Right lobe of liver (tissue), 6 donors: ENCODE results near the gene CCDC83. TPM values are rescaled to one million over a fixed set of nuclear protein-coding genes. Genes with fewer than 3 reads are reported as not detected.
A peak's percentile ranks its signal among the peaks of the same experiment; 100 is the strongest.
"Not testable (repeated sequence)": the region's sequence is repeated elsewhere in the genome, so short reads cannot be mapped to it uniquely, and the experiment has no call there.

ENCODE experiments used
- ATAC-seq, 4 donors: fragments of 200-7000 bp; cut with Tn5 transposase; one replicate each; pipeline ENCODE4 v1.9.1; 2020; ENCODE audit warnings: mild to moderate bottlenecking in 4 of 4, moderate library complexity in 4 of 4
- DNase-seq, 3 donors: peaks; one replicate each; pipeline ENCODE4 v3.0.0-alpha.2; 2020
- H3K27ac ChIP-seq, 3 donors: fragments of 200-600 bp; one replicate each; pipeline ENCODE4 v1.8.0; 2022
- H3K27me3 ChIP-seq, 2 donors: fragments of 200-600 bp; one replicate each; pipeline ENCODE4 v1.8.0; 2022
- H3K36me3 ChIP-seq, 4 donors: fragments of 200-600 bp; sonication (generic) in 1 of 4; one replicate each; pipeline versions ENCODE4 v1.5.1 to v1.8.0; 2017 to 2022; ENCODE audit warnings: control low read depth in 1 of 4
- H3K4me1 ChIP-seq, 4 donors: fragments of 200-600 bp; sonication (generic) in 1 of 4; one replicate each; pipeline versions ENCODE4 v1.5.1 to v1.8.0; 2017 to 2022; ENCODE audit warnings: control low read depth in 1 of 4
- H3K4me3 ChIP-seq, 3 donors: fragments of 200-600 bp; one replicate each; pipeline ENCODE4 v1.8.0; 2022
- H3K9me3 ChIP-seq, 4 donors: fragments of 200-600 bp; sonication (generic) in 1 of 4; one replicate each; pipeline versions ENCODE4 v1.5.1 to v1.8.0; 2017 to 2022; ENCODE audit warnings: control low read depth in 1 of 4
- CTCF ChIP-seq, 4 donors: fragments of 200-600 bp in 3 of 4; fragments of 450-650 bp in 1 of 4; IDR thresholded peaks; one replicate each; pipeline versions ENCODE4 v1.5.1 to v1.8.0; 2016 to 2022; ENCODE audit warnings: antibody characterized with exemption in 4 of 4, mild to moderate bottlenecking in 2 of 4
- POLR2A ChIP-seq: fragments of 450-650 bp; IDR thresholded peaks from one replicate; pipeline ENCODE4 v1.6.1; 2017; ENCODE audit warnings: antibody characterized with exemption, mild to moderate bottlenecking
- WGBS: methylation state at CpG from one replicate; pipeline ENCODE4 v1.1.6; 2018; ENCODE audit warnings: low coverage, low lambda C conversion rate; ENCODE audit not compliant: insufficient coverage; ENCODE audit errors: missing lambda C conversion rate; 5-methylcytosine and 5-hydroxymethylcytosine counted together
- intact Hi-C, 2 donors: fragments of 100-400 bp; cut with DNase I; formaldehyde crosslinking; loops; one replicate each; pipeline versions ENCODE4 v1.11.2 to v1.14.1; 2022
- total RNA-seq, 6 experiments: library from RNA; depleted of rRNA in 2 of 6; stranded (reverse); fragments of >200 nt in 2 of 6; fragmentation: NEBNext Ultra II Directional in 3 of 6; extraction: Animal tissue kit (Norgen Biotek cat#: 25700) in 3 of 6; gene quantifications; one replicate each; pipeline versions ENCODE4 v1.1.0 to v1.2.4, GENCODE V29; 2016 to 2023
- donor health status: DM: no; HTN: yes; CAD: no.
- donor health status: DM: no; HTN: no; CAD: no.
- donor health status: DM: no; HTN: no; CAD: no.
- donor health status: DM: no; HTN: yes; CAD: no.
- donor health status: DM: no; HTN: yes; CAD: no.

The CCDC83 gene
- total RNA-seq, 6 experiments from 2014 or later = not detected

GRCh38 chr11:85918910-85919794, 64.0 kb downstream of the CCDC83 start:
- DNase-seq = no peak
- Histone ChIP-seq H3K4me1 (no peaks in the 10 kb centered on the region), H3K27ac (no peak overlapping the region), H3K36me3 (no peaks in the 10 kb centered on the region), H3K27me3 (no peaks in the 10 kb centered on the region), H3K9me3 (no peaks in the 10 kb centered on the region), H3K4me3 (no peak overlapping the region)
- no peak for ATAC-seq
- 61% methylated on average over 4 of the region's 4 CpGs for WGBS
- intact Hi-C loops = no loop called here
- TF ChIP-seq POLR2A (no peak), CTCF (IDR thresholded peaks at IDR 0.05) (no peak)

- ATAC-seq = no peak
- DNase-seq = no peak
- TF ChIP-seq CTCF (IDR thresholded peaks at IDR 0.05) (no peak), POLR2A (no peak)
- Histone ChIP-seq H3K27ac (no peak overlapping the region), H3K4me1 (peaks cover 0 to 9% (median 3%) of the 10 kb centered on the region in 4 donors), H3K4me3 (no peak overlapping the region), H3K27me3 (no peaks in the 10 kb centered on the region), H3K9me3 (no peaks in the 10 kb centered on the region), H3K36me3 (no peaks in the 10 kb centered on the region)
- intact Hi-C loops = no loop called here
- 100% methylated on average over 1 of the region's 1 CpG for WGBS
Measured at GRCh38 chr11:85922367-85922766, 67.2 kb downstream of the CCDC83 start.

GRCh38 chr11:85923455-85923854, 68.3 kb downstream of the CCDC83 start:
- ATAC-seq = no peak

GRCh38 chr11:85926653-85927214, 71.6 kb downstream of the CCDC83 start:
- H3K4me3 ChIP-seq, H3K36me3 ChIP-seq, H3K27ac ChIP-seq, H3K27me3 ChIP-seq, H3K9me3 ChIP-seq, DNase-seq, intact Hi-C loops: not testable (repeated sequence)
- WGBS = 52% methylated on average over 2 of the region's 2 CpGs
- ATAC-seq = peak in 1 of 4 donors; percentile 30
- H3K4me1 ChIP-seq = peaks cover 0 to 27% (median 4%) of the 10 kb centered on the region in 4 donors

More at GRCh38 chr11:85923455-85923854, 68.3 kb downstream of the CCDC83 start:
- Histone ChIP-seq H3K4me1 (peaks cover 0 to 17% (median 4%) of the 10 kb centered on the region in 4 donors), H3K27ac (no peak overlapping the region), H3K36me3 (no peaks in the 10 kb centered on the region), H3K4me3 (no peak overlapping the region), H3K9me3 (no peaks in the 10 kb centered on the region), H3K27me3 (no peaks in the 10 kb centered on the region)
- intact Hi-C loops = no loop called here
- DNase-seq = no peak
- no peak for TF ChIP-seq POLR2A
- TF ChIP-seq CTCF (IDR thresholded peaks at IDR 0.05) = no peak
- no CpG with 5 or more reads among the region's 1 CpG for WGBS

GRCh38 chr11:85930879-85931366, 75.7 kb downstream of the CCDC83 start:
- TF ChIP-seq CTCF (IDR thresholded peaks at IDR 0.05) = no peak
- ATAC-seq = peak; percentile 58 to 83 (median 74)
- intact Hi-C loops = no loop called here
- Histone ChIP-seq H3K4me3 (peak overlapping the region in 1 of 3 donors; percentile 17), H3K4me1 (peaks cover 0 to 32% (median 4%) of the 10 kb centered on the region in 4 donors), H3K36me3 (no peaks in the 10 kb centered on the region), H3K9me3 (no peaks in the 10 kb centered on the region), H3K27me3 (no peaks in the 10 kb centered on the region), H3K27ac (no peak overlapping the region)
- 33% methylated on average over 11 of the region's 11 CpGs for WGBS
- peak in 1 of 3 donors; percentile 36 for DNase-seq
